IPS-20b (cell line): ENCODE results near the gene COL11A1.

Experiments used
- H3K27ac ChIP-seq: one replicate; pipeline ENCODE4 v1.5.1; 2013; ENCODE audit warnings: low read length
- H3K27me3 ChIP-seq: 2 replicates; pipeline ENCODE4 v1.6.1; 2013; ENCODE audit warnings: mild to moderate bottlenecking, low read length, inconsistent platforms; ENCODE audit not compliant: insufficient read depth
- H3K36me3 ChIP-seq: 2 replicates; pipeline ENCODE4 v1.6.1; 2013; ENCODE audit warnings: low read depth, mild to moderate bottlenecking, inconsistent platforms, low read length, moderate library complexity; ENCODE audit not compliant: insufficient read depth
- H3K4me1 ChIP-seq: 2 replicates; pipeline ENCODE4 v1.6.1; 2013; ENCODE audit warnings: mild to moderate bottlenecking, control low read depth, inconsistent platforms, low read length, moderate library complexity; ENCODE audit not compliant: insufficient read depth
- H3K4me3 ChIP-seq: 2 replicates; pipeline ENCODE4 v1.5.1; 2013; ENCODE audit warnings: mild to moderate bottlenecking, low read length, inconsistent platforms
- H3K9ac ChIP-seq: 2 replicates; pipeline ENCODE4 v1.6.1; 2013; ENCODE audit warnings: low read depth, mild to moderate bottlenecking, inconsistent platforms, low read length, moderate library complexity
- H3K9me3 ChIP-seq: 2 replicates; pipeline ENCODE4 v1.6.1; 2013; ENCODE audit warnings: mild to moderate bottlenecking, low read depth, low read length, inconsistent platforms; ENCODE audit not compliant: insufficient read depth

The COL11A1 gene

DNA sequence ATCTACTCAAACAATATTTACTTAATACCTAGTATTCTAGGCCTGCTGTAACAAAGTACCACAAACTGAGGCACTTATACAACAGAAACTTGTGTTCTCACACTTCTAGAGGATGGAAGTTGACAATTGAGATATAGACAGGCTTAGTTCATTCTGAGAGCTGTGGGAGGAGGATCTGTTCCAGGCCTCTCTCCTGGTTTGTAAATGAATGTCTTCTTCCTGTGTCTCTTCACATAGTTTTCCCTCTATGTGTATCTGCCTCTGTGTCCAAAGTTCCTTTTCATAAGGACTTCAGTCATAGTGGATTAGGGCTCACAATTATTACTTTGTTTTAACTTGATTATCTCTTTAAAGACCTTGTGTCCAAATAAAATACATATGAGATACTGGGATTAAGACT, 251.1 kb downstream of the COL11A1 start:
- Histone ChIP-seq H3K36me3 (no peaks in the 10 kb centered on the region), H3K4me1 (no peaks in the 10 kb centered on the region), H3K9ac (no peak overlapping the region), H3K27ac (no peak overlapping the region), H3K9me3 (peaks cover 7% of the 10 kb centered on the region; the same call in 1 of the 2 replicates), H3K27me3 (no peaks in the 10 kb centered on the region), H3K4me3 (no peak overlapping the region)

DNA sequence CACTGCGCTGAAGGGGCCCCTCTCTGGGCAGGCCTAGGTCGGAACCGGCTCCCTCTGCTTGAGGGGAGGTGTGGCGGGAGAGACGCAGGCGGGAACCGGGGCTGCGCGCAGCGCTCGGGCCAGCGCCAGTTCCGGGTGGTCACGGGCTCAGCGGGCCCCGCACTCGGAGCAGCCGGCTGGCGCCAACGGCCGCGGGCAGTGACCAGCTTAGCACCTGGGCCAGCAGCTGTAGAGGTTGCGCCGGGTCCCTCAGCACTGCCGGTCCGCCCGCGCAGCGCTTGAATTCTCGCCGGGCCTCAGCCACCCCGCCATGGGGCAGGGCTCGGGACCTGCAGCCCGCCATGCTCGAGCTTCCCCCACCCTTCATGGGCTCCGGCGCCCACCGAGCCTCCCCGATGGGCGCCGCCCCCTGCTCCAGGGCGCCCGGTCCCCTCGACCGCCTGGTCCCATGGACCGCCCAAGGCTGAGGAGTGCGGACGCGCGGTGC, 254.6 kb downstream of the COL11A1 start:
- no peaks in the 10 kb centered on the region for H3K36me3 ChIP-seq
- peaks cover 7% of the 10 kb centered on the region; the same call in 1 of the 2 replicates for H3K9me3 ChIP-seq
- no peak overlapping the region for H3K4me3 ChIP-seq
- H3K9ac ChIP-seq = no peak overlapping the region
- H3K27ac ChIP-seq = no peak overlapping the region
- H3K4me1 ChIP-seq = no peaks in the 10 kb centered on the region
- no peaks in the 10 kb centered on the region for H3K27me3 ChIP-seq

DNA sequence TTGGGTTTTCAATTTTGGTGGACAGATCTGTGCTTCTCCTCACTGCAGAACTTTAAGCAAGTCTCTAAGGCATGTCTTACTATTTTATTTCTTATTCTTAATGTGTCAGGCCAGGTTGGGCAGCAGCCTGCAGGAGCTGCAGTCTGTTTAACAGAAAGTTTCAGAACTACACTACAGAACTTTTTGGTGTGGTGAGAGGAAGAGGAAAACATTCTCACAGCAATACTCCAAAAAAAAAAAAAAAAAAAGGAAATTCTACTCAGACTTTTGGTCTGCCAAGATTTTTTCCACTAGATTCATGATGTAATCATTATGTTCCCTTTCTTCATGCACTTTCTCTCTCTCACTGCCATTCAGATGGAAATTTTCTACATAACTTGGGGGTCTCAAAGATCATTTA, 255.2 kb downstream of the COL11A1 start:
- Histone ChIP-seq H3K9ac (no peak overlapping the region), H3K4me1 (no peaks in the 10 kb centered on the region), H3K4me3 (no peak overlapping the region), H3K36me3 (no peaks in the 10 kb centered on the region), H3K9me3 (peaks cover 7% of the 10 kb centered on the region), H3K27ac (no peak overlapping the region), H3K27me3 (no peaks in the 10 kb centered on the region)

DNA sequence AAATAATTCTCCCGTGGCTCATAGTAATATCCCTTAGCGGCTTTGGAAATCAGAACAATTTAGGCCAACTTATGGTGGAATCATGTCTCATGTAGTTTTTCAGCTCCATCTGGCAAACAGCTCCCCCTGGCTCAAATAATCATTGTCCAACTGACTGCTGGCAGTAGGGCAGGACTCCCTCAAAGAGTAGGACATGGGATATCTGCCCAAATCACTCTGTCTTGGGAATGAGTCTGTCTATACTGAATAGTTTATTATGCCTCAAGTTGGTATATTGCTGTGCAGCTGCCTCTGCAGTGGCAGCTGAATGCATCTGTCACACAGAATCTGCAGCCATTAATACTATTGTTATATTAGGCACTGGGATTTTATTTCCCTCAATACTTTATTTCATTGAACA, 255.7 kb downstream of the COL11A1 start:
- Histone ChIP-seq H3K27me3 (no peaks in the 10 kb centered on the region), H3K4me3 (no peak overlapping the region), H3K27ac (no peak overlapping the region), H3K9me3 (peaks cover 7% of the 10 kb centered on the region), H3K36me3 (no peaks in the 10 kb centered on the region), H3K4me1 (no peaks in the 10 kb centered on the region), H3K9ac (no peak overlapping the region)

DNA sequence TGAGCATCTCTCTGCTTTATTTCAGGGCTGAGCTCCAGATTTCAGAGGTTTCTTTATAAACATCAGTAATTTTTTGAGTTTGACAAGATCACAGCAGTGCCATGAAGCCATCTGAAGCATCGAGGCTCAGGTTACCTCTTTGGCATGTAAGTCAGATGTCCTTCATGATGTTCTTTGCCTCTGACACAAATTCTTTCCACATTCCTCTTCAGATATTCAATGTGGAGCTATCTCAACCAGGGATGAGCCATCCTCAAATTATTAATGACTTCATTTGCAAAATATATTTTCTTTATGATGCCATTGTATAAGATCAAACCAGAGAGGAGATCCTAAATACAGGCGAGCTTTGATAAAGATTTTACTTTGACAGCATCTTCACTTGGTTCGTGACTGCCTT, 256.7 kb downstream of the COL11A1 start:
- Histone ChIP-seq H3K36me3 (no peaks in the 10 kb centered on the region), H3K9me3 (peaks cover 7% of the 10 kb centered on the region), H3K4me1 (no peaks in the 10 kb centered on the region), H3K27me3 (no peaks in the 10 kb centered on the region), H3K27ac (no peak overlapping the region), H3K9ac (no peak overlapping the region), H3K4me3 (no peak overlapping the region)

DNA sequence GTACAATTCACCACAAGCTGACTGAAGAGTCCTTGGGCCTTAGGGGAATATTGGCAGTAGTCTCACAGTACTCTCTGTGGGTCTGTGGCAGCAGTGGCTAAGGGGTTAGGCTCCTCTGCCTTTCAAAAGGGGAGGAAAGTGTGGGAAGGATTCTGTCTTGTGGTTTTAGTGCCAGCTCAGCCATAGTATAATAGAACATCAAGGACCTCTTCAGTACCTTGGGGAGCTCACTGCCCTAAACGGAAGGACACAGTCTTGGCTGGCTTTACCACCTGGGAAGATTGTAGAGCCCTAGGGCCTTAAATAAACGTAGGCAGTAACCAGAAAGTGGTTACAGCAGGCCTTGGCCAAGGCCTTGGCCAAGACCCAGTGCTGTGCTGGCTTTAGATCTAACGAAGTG, 265.7 kb downstream of the COL11A1 start:
- H3K9me3 ChIP-seq = no peaks in the 10 kb centered on the region
- H3K9ac ChIP-seq = no peak overlapping the region
- H3K36me3 ChIP-seq = no peaks in the 10 kb centered on the region
- H3K27me3 ChIP-seq = no peaks in the 10 kb centered on the region
- no peak overlapping the region for H3K4me3 ChIP-seq
- no peaks in the 10 kb centered on the region for H3K4me1 ChIP-seq
- no peak overlapping the region for H3K27ac ChIP-seq

DNA sequence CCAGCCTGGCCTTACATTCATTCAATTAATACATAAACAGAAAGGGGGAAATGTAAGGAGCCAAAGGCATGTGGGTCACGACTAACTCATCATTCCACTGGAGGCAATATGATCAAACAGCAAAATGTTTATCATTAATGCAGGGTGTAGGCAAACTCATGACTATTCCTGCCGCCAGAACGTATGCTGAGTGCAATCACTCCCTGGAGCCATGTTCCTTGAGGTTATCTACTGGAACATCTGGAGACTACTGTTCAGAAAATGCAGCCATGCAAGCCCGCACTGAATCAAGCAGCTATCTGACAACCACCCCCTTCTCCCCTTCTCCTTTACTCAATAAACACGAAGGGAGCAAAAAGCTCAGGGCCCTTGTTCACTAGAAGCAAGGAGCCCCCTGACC, 267.6 kb downstream of the COL11A1 start:
- H3K9ac ChIP-seq = no peak overlapping the region
- no peaks in the 10 kb centered on the region for H3K4me1 ChIP-seq
- H3K36me3 ChIP-seq = no peaks in the 10 kb centered on the region
- H3K27me3 ChIP-seq = no peaks in the 10 kb centered on the region
- H3K4me3 ChIP-seq = no peak overlapping the region
- H3K27ac ChIP-seq = no peak overlapping the region
- H3K9me3 ChIP-seq = no peaks in the 10 kb centered on the region

DNA sequence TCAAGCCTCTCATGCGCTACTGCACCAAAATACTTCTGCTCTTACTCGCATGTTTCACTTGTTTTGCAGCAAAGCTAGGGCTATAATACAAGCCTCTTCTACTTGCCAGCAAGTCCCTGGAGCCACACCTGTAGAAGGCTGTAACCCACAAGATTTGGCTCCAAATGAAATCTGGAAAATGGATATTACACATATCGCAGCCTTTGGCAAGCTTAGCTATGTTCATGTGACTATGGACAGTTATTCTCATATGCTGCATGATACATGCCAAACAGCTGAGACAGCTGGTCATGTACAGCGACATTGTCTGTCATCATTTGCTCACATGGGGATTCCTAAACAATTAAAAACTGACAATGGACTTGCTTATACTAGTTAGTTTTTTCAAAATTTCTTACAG, 270.3 kb downstream of the COL11A1 start:
- Histone ChIP-seq H3K4me1 (no peaks in the 10 kb centered on the region), H3K27me3 (no peaks in the 10 kb centered on the region), H3K9me3 (no peaks in the 10 kb centered on the region; the same call in 1 of the 2 replicates), H3K9ac (no peak overlapping the region), H3K36me3 (no peaks in the 10 kb centered on the region), H3K27ac (no peak overlapping the region), H3K4me3 (no peak overlapping the region)

DNA sequence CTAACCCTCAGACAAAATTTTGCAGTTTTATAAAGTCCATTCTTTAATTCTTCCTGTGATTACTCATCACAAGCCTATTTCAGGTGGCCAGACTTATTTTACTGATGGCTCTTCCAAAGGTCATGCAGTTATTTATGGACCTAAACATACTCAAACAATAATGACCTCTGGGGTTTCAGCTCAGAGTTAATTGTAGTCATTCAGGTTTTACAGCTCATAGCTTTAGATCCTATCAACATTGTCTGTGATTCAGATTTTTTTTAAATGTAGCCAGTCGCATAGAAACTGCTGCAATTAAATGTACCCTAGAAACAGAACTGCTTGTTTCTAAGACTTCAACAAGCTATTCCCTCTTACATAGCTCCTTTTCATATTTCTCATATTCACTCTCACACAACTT, 270.8 kb downstream of the COL11A1 start:
- Histone ChIP-seq H3K36me3 (no peaks in the 10 kb centered on the region), H3K4me3 (no peak overlapping the region), H3K4me1 (no peaks in the 10 kb centered on the region), H3K9ac (no peak overlapping the region), H3K9me3 (no peaks in the 10 kb centered on the region; the same call in 1 of the 2 replicates), H3K27ac (no peak overlapping the region), H3K27me3 (no peaks in the 10 kb centered on the region)

DNA sequence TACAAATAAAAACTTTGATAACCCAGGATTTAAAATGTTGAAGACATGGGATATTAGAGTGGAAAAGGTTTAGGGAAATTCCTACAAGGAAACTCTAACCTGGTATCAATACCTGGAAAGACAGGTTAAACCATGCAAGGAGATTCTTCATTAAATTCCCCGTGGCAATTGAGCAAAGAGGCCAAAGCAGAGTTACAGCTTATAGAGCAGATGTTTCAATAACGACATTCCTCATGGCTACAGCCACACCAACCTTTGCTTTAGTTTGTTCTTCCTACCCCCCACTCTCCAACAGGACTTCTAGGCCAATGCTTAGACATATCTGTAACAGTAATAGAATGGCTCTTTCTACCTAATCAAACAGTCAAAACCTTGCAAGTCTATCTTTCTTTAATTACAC, 271.3 kb downstream of the COL11A1 start:
- Histone ChIP-seq H3K27me3 (no peaks in the 10 kb centered on the region), H3K36me3 (no peaks in the 10 kb centered on the region), H3K9ac (no peak overlapping the region), H3K27ac (no peak overlapping the region), H3K9me3 (no peaks in the 10 kb centered on the region; the same call in 1 of the 2 replicates), H3K4me1 (no peaks in the 10 kb centered on the region), H3K4me3 (no peak overlapping the region)

DNA sequence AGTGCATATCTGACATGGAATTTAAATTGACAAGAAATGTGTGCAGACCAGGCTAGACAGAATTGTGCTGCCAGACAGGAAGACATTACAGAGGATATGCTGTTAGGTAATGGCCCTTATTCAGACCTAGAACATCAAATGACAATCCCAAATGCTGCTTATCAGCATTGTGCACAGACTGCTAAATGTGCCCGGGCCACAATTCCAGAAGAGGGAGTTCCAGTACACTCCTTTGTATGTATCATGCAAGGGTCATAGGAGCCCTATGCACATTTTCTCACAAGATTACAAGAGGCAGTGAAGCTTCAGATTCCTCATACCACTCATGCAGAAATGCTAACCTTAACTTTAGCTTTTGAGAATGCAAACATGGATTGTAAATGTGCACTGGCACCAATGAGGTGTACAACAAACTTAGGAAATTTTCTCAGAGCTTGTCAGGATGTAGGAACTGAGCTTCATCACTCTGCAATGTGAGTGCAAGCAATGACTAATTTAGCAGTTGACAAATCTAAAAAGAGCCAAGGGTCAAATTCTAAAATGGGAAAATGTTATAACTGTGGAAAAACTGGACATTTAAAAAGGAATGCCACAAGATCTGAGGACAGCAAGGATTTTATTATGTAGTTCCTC, 273.5 kb downstream of the COL11A1 start:
- no peak overlapping the region for H3K9ac ChIP-seq
- H3K4me3 ChIP-seq = no peak overlapping the region
- H3K27me3 ChIP-seq = no peaks in the 10 kb centered on the region
- no peaks in the 10 kb centered on the region; the same call in 1 of the 2 replicates for H3K9me3 ChIP-seq
- no peak overlapping the region for H3K27ac ChIP-seq
- no peaks in the 10 kb centered on the region for H3K4me1 ChIP-seq
- H3K36me3 ChIP-seq = no peaks in the 10 kb centered on the region

DNA sequence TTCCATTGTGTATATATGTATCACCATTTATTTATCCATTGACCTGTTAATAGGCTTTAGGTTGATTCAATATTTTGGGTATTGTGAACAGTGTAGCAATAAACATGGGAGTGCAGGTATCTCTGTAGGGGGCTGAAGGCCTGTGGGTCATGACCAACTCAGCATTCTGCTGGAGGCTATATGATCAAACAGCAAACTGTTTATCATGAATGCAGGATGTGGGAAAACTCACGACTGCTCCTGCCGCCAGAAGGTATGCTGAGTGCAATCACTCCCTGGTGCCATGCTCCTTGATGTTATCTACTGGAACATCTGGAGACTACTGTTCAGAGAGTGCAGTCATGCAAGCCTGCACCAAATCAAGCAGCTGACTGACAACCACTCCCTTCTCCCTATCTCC, 275.2 kb downstream of the COL11A1 start:
- H3K27me3 ChIP-seq = no peaks in the 10 kb centered on the region
- no peak overlapping the region for H3K4me3 ChIP-seq
- no peaks in the 10 kb centered on the region; the same call in 1 of the 2 replicates for H3K9me3 ChIP-seq
- no peaks in the 10 kb centered on the region for H3K36me3 ChIP-seq
- no peak overlapping the region for H3K9ac ChIP-seq
- H3K27ac ChIP-seq = no peak overlapping the region
- no peaks in the 10 kb centered on the region for H3K4me1 ChIP-seq
